ENCODE data around the gene ACSF3. TPM values are rescaled to one million over a fixed set of nuclear protein-coding genes. Genes with fewer than 3 reads are reported as not detected.

ACSF3 gene
- total RNA-seq, 1 experiment from 2014 or later: 30.8 TPM

DNA sequence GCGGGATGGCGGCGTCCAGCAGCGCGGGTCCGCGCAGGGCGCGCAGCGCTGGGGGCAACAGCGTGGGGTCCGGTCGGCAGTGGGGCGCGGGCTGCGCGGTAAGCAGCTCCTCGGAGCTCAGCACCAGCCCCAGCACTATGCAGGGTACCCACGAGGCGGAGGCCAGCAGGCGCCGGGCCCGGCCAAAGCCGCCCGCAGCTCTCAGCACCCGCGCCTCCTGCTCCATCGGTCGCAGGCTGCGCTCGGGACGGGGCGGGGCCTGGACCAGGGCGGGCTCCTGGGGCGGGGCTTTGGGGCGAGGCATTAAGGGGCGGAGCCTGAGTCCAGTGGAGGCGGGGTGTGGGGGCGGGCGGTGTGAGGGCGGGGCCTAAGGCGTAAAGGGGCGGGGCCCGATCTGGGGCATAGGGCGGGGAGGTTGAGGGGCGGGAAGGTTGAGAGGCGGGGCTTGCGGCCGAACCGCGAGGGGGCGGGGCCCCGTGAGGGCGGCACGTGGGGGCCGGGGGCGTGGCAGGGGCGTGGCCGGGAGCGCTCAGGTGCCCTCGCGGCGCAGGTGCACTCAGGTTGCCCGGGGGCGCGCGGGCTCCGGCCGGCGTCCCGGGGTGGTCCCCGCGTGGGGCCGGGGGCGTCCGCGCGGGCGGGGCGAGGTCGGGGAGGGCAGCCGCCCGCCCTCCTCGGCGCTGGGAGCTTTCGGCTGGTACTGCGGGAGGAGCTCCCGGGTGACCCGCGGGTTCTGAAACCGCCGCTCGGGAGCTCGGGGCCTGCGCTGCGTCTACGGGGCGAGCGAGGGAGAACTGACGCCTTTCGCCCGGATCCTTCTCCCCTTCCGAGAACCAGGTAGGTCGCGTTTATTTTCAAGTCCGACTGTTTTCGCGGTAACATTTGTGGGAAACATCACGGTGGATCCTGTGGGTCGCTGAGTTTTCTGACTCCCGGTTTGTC is 108.1 kb downstream of the ACSF3 start:
- ATAC-seq (peak; percentile 91), DNase-seq (ENCODE audit: low read depth, low spot score) (no peak)
- Histone ChIP-seq H3K4me1 (ENCODE audit: control insufficient read depth, insufficient read depth, low read length) (no peaks in the 10 kb centered on the region), H3K36me3 (ENCODE audit: control insufficient read depth, insufficient read depth, low read length) (no peaks in the 10 kb centered on the region; the same call in 1 of the 2 replicates), H3K4me3 (ENCODE audit: low read depth in 2 of 2, low read length in 2 of 2) (peak overlapping the region; percentile 28 to 41), H3K27ac (ENCODE audit: low read length) (no peak overlapping the region), H3K9me3 (ENCODE audit: control insufficient read depth, insufficient read depth, low read depth, low read length) (no peaks in the 10 kb centered on the region), H3K27me3 (ENCODE audit: control insufficient read depth, insufficient read depth, low read length) (peaks cover 3% of the 10 kb centered on the region; the same call in 1 of the 2 replicates)
- no TSS peak for BruUV-seq (replicated peaks)
- intact Hi-C loops (cut with micrococcal nuclease; ENCODE audit: unreplicated experiment): no loop called here
- ChIA-PET CTCF (interaction anchor here (0.7 kb wide), 1 partner anchor 9 kb away, joined by 13 read pairs; no protein-coding TSS in a partner anchor), POLR2A (interaction anchor here (0.6 kb wide), 1 partner anchor 9 kb away, joined by 3 read pairs; no protein-coding TSS in a partner anchor)
- in situ Hi-C loops (cut with HindIII; ENCODE audit: low pct_unique_long_range_greater_than_20kb, low sequenced_read_pairs): no loop called here
- TF ChIP-seq POLR2AphosphoS5 (IDR thresholded peaks at IDR 0.05; ENCODE audit: low read depth, low read length): no peak
- TF ChIP-seq, protein P1, sequence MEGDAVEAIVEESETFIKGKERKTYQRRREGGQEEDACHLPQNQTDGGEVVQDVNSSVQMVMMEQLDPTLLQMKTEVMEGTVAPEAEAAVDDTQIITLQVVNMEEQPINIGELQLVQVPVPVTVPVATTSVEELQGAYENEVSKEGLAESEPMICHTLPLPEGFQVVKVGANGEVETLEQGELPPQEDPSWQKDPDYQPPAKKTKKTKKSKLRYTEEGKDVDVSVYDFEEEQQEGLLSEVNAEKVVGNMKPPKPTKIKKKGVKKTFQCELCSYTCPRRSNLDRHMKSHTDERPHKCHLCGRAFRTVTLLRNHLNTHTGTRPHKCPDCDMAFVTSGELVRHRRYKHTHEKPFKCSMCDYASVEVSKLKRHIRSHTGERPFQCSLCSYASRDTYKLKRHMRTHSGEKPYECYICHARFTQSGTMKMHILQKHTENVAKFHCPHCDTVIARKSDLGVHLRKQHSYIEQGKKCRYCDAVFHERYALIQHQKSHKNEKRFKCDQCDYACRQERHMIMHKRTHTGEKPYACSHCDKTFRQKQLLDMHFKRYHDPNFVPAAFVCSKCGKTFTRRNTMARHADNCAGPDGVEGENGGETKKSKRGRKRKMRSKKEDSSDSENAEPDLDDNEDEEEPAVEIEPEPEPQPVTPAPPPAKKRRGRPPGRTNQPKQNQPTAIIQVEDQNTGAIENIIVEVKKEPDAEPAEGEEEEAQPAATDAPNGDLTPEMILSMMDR (IDR thresholded peaks at IDR 0.05): no peak

DNA sequence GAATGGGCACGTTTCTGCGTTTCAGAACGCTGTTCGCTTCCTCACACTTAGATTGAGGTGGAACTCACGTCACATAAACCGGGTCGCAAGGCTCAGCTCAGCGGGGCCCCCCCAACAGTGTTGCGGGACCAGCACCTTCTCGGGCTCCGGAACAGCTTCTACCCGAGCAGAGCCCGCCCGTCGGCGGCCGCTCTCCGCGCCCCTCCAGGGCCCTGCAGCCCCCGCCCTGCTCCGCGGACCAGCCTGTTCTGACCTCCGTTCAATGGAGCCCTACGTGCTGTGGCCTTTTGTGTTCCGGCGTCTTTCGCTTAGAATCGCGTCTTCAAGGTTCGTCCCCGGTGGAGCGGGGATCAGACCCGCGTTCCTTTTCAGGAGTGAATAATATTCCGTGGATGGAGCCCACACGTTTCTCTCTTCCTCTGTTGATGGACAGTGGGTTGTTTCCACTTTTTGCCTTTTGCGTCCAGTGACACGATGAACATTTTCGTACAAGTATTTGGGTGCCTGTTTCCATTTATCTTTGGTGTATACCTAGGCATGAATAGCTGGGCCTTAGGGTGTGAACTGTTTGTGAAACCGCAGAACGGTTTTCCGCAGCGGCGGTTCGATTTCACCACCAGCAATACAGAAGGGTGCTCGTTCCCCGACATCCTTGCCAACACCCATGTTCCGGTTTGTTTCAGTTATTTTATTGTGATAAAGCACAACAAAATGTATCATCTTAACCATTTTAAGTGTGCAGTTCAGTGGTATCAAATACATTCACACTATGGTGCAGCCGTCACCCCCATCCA is 109.0 kb downstream of the ACSF3 start:
- H3K4me3 ChIP-seq (ENCODE audit: low read depth in 2 of 2, low read length in 2 of 2): peak overlapping the region; percentile 28 to 41
- in situ Hi-C loops (cut with HindIII; ENCODE audit: low pct_unique_long_range_greater_than_20kb, low sequenced_read_pairs): no loop called here
- TF ChIP-seq, protein P1 (IDR thresholded peaks at IDR 0.05): no peak
- TF ChIP-seq SIN3A (IDR thresholded peaks at IDR 0.05; ENCODE audit: borderline replicate concordance, insufficient read depth, low read depth, low read length) (no peak), POLR2AphosphoS5 (IDR thresholded peaks at IDR 0.05; ENCODE audit: low read depth, low read length) (no peak), TCF7L2 (IDR thresholded peaks at IDR 0.05; ENCODE audit: low read depth, low read length) (no peak)
- TF ChIP-seq, protein P2, sequence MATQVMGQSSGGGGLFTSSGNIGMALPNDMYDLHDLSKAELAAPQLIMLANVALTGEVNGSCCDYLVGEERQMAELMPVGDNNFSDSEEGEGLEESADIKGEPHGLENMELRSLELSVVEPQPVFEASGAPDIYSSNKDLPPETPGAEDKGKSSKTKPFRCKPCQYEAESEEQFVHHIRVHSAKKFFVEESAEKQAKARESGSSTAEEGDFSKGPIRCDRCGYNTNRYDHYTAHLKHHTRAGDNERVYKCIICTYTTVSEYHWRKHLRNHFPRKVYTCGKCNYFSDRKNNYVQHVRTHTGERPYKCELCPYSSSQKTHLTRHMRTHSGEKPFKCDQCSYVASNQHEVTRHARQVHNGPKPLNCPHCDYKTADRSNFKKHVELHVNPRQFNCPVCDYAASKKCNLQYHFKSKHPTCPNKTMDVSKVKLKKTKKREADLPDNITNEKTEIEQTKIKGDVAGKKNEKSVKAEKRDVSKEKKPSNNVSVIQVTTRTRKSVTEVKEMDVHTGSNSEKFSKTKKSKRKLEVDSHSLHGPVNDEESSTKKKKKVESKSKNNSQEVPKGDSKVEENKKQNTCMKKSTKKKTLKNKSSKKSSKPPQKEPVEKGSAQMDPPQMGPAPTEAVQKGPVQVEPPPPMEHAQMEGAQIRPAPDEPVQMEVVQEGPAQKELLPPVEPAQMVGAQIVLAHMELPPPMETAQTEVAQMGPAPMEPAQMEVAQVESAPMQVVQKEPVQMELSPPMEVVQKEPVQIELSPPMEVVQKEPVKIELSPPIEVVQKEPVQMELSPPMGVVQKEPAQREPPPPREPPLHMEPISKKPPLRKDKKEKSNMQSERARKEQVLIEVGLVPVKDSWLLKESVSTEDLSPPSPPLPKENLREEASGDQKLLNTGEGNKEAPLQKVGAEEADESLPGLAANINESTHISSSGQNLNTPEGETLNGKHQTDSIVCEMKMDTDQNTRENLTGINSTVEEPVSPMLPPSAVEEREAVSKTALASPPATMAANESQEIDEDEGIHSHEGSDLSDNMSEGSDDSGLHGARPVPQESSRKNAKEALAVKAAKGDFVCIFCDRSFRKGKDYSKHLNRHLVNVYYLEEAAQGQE (IDR thresholded peaks at IDR 0.05; ENCODE audit: insufficient read depth in 1 of 2, low read depth in 2 of 2, low read length in 1 of 2): no peak
- ChIA-PET POLR2A (interaction anchor here (0.6 kb wide), 1 partner anchor 10 kb away, joined by 3 read pairs; no protein-coding TSS in a partner anchor), CTCF (no interaction called here)
- no peak overlapping the region for H3K27ac ChIP-seq (ENCODE audit: low read length)
- no TSS peak for BruUV-seq (replicated peaks)
- no peak for DNase-seq (ENCODE audit: low read depth, low spot score)
- no peaks in the 10 kb centered on the region; the same call in 1 of the 2 replicates for H3K36me3 ChIP-seq (ENCODE audit: control insufficient read depth, insufficient read depth, low read length)
- no peaks in the 10 kb centered on the region for H3K9me3 ChIP-seq (ENCODE audit: control insufficient read depth, insufficient read depth, low read depth, low read length)
- no peak for ATAC-seq
- no peaks in the 10 kb centered on the region for H3K4me1 ChIP-seq (ENCODE audit: control insufficient read depth, insufficient read depth, low read length)
- H3K27me3 ChIP-seq (ENCODE audit: control insufficient read depth, insufficient read depth, low read length): peaks cover 3% of the 10 kb centered on the region; the same call in 1 of the 2 replicates
- intact Hi-C loops (cut with micrococcal nuclease; ENCODE audit: unreplicated experiment): no loop called here

Other genes with a start within 250 kb of the ACSF3 start
- gene GALNS, start 236.9 kb upstream of the ACSF3 start, total RNA-seq (2021; ENCODE audit: unreplicated experiment): 81.6 TPM
- 73.8 TPM for gene TRAPPC2L, start 236.7 kb upstream of the ACSF3 start, total RNA-seq (2021; ENCODE audit: unreplicated experiment)
- gene PABPN1L, start 227.2 kb upstream of the ACSF3 start, total RNA-seq (2021; ENCODE audit: unreplicated experiment): not detected
- gene CBFA2T3, start 116.6 kb upstream of the ACSF3 start, total RNA-seq (2021; ENCODE audit: unreplicated experiment): 13.7 TPM
- gene CDH15, start 77.9 kb downstream of the ACSF3 start, total RNA-seq (2021; ENCODE audit: unreplicated experiment): 0.51 TPM
- 4.5 TPM for gene SLC22A31, start 106.7 kb downstream of the ACSF3 start, total RNA-seq (2021; ENCODE audit: unreplicated experiment)
- gene ZNF778, start 123.9 kb downstream of the ACSF3 start, total RNA-seq (2021; ENCODE audit: unreplicated experiment): 15.0 TPM

All from Panc1 (cell line).